Panc1 (cell line): ENCODE data around the gene LHFPL5. TPM values are rescaled to one million over a fixed set of nuclear protein-coding genes. Genes with fewer than 3 reads are reported as not detected.

Experiments
- ATAC-seq: fragments of 200-7000 bp; cut with Tn5 transposase; 2 replicates; pipeline ENCODE4 v1.9.1; 2020; ENCODE audit warnings: mild to moderate bottlenecking, moderate library complexity
- BruUV-seq: library from RNA; stranded (reverse); fragments of 400-500 nt; replicated peaks from 2 replicates; lab custom pipeline; 2021; lab: Mats Ljungman, UMichigan
- CTCF ChIA-PET: fragments of 300-600 bp; sonication (Branson Sonifier 250); formaldehyde crosslinking; loops from one replicate; lab custom pipeline; 2022; ENCODE audit warnings: antibody characterized with exemption; lab: Charles Lee
- POLR2A ChIA-PET: fragments of 300-600 bp; sonication (Branson Sonifier 250); formaldehyde crosslinking; loops from one replicate; lab custom pipeline; 2022; ENCODE audit warnings: antibody characterized with exemption; lab: Charles Lee
- DNase-seq: peaks from one replicate; pipeline ENCODE4 v3.0.0-alpha.2; 2010; ENCODE audit warnings: low read depth, low spot score
- H3K27ac ChIP-seq: 2 replicates; pipeline ENCODE4 v1.5.1; 2011; ENCODE audit warnings: mild to moderate bottlenecking, low read length, inconsistent platforms
- H3K27me3 ChIP-seq: fragments of 200-500 bp; sonication (Bioruptor generic); 2 replicates; pipeline ENCODE4 v1.6.0; 2014; ENCODE audit warnings: low read length, inconsistent platforms; ENCODE audit not compliant: control insufficient read depth, insufficient read depth
- H3K36me3 ChIP-seq: fragments of 200-500 bp; sonication (Bioruptor generic); 2 replicates; pipeline ENCODE4 v1.5.1; 2014; ENCODE audit warnings: inconsistent platforms, mild to moderate bottlenecking, low read length, moderate library complexity; ENCODE audit not compliant: control insufficient read depth, insufficient read depth
- H3K4me1 ChIP-seq: 2 replicates; pipeline ENCODE4 v1.5.1; 2011; ENCODE audit warnings: inconsistent platforms, mild to moderate bottlenecking, low read length, moderate library complexity; ENCODE audit not compliant: control insufficient read depth, insufficient read depth
- H3K4me3 ChIP-seq, 2 experiments: 2 replicates each; pipeline ENCODE4 v1.5.1; 2011 to 2012; ENCODE audit warnings: low read depth in 2 of 2, low read length in 2 of 2, mild to moderate bottlenecking in 2 of 2, inconsistent platforms in 1 of 2, moderate library complexity in 1 of 2
- H3K9me3 ChIP-seq: fragments of 200-500 bp; sonication (Bioruptor generic); 2 replicates; pipeline ENCODE4 v1.5.1; 2014; ENCODE audit warnings: low read depth, mild to moderate bottlenecking, inconsistent platforms, low read length, moderate library complexity; ENCODE audit not compliant: control insufficient read depth, insufficient read depth
- CTCF ChIP-seq: fragments of 450-650 bp; IDR thresholded peaks from 2 replicates; pipeline ENCODE4 v1.5.1; 2017; ENCODE audit warnings: mild to moderate bottlenecking
- POLR2AphosphoS5 ChIP-seq: IDR thresholded peaks from 2 replicates; pipeline ENCODE4 v1.6.1; 2012; ENCODE audit warnings: mild to moderate bottlenecking, low read depth, low read length, moderate library complexity
- REST ChIP-seq, 2 experiments: IDR thresholded peaks; 2 replicates each; pipeline ENCODE4 v1.6.1; 2011 to 2012; ENCODE audit warnings: low read depth in 2 of 2, control low read depth in 1 of 2, low read length in 1 of 2, mild to moderate bottlenecking in 1 of 2, moderate library complexity in 1 of 2; ENCODE audit not compliant: insufficient read depth in 1 of 2
- SIN3A ChIP-seq: IDR thresholded peaks from 2 replicates; pipeline ENCODE4 v1.6.1; 2012; ENCODE audit warnings: low read depth, mild to moderate bottlenecking, low read length, moderate library complexity, borderline replicate concordance; ENCODE audit not compliant: insufficient read depth
- TCF7L2 ChIP-seq: IDR thresholded peaks from 2 replicates; pipeline ENCODE4 v1.6.1; 2011; ENCODE audit warnings: mild to moderate bottlenecking, low read depth, low read length, inconsistent platforms
- in situ Hi-C: cut with HindIII; loops from 2 replicates; pipeline ENCODE4 v1.10.0; 2016; ENCODE audit warnings: low sequenced_read_pairs, low pct_unique_long_range_greater_than_20kb
- intact Hi-C: fragments of 100-400 bp; cut with micrococcal nuclease; formaldehyde crosslinking; loops from one replicate; pipeline ENCODE4 v1.10.0; 2022; ENCODE audit not compliant: unreplicated experiment
- total RNA-seq: library from RNA; stranded (reverse); gene quantifications from one replicate; pipeline ENCODE4 v1.2.1, GENCODE V29; 2021; ENCODE audit not compliant: unreplicated experiment

The LHFPL5 gene
- total RNA-seq, 1 experiment from 2014 or later: not detected

- ChIA-PET POLR2A (no interaction called here), CTCF (no interaction called here)
- peak; percentile 48 for ATAC-seq
- no peaks in the 10 kb centered on the region for H3K27me3 ChIP-seq
- intact Hi-C loops (no loop called here), in situ Hi-C loops (no loop called here)
- peaks cover 18% of the 10 kb centered on the region for H3K36me3 ChIP-seq
- H3K27ac ChIP-seq: no peak overlapping the region
- no peaks in the 10 kb centered on the region for H3K9me3 ChIP-seq
- no peak for DNase-seq
- H3K4me1 ChIP-seq: no peaks in the 10 kb centered on the region
- BruUV-seq: no TSS peak
- H3K4me3 ChIP-seq: no peak overlapping the region
- TF ChIP-seq POLR2AphosphoS5: no peak
- TF ChIP-seq SIN3A: no peak
- no peak for TF ChIP-seq CTCF
- TF ChIP-seq REST (IDR thresholded peaks at IDR 0.05; ENCODE audit: insufficient read depth in 1 of 2, low read depth in 2 of 2, low read length in 1 of 2): no peak
- TF ChIP-seq TCF7L2: no peak
These were observed 26.3 kb downstream of the LHFPL5 start for GRCh38 chr6:35831257-35832007.

- Histone ChIP-seq H3K27me3 (no peaks in the 10 kb centered on the region), H3K9me3 (no peaks in the 10 kb centered on the region), H3K27ac (no peak overlapping the region), H3K4me3 (no peak overlapping the region), H3K4me1 (no peaks in the 10 kb centered on the region), H3K36me3 (peaks cover 26% of the 10 kb centered on the region)
- in situ Hi-C loops (no loop called here), intact Hi-C loops (no loop called here)
- CTCF ChIA-PET: no interaction called here
- POLR2A ChIA-PET: no interaction called here
- DNase-seq (no peak), ATAC-seq (no peak)
- TF ChIP-seq SIN3A (no peak), TCF7L2 (no peak), CTCF (no peak), POLR2AphosphoS5 (no peak), REST (IDR thresholded peaks at IDR 0.05; ENCODE audit: insufficient read depth in 1 of 2, low read depth in 2 of 2, low read length in 1 of 2) (no peak)
- no TSS peak for BruUV-seq
These were observed 28.4 kb downstream of the LHFPL5 start for GRCh38 chr6:35833536-35833935.
